Left lung (tissue), 10 donors: ENCODE measurements around the gene HNRNPLL. TPM values are rescaled to one million over a fixed set of nuclear protein-coding genes. Genes with fewer than 3 reads are reported as not detected.

Experiments used
- ATAC-seq: fragments of 200-7000 bp; cut with Tn5 transposase; one replicate; pipeline ENCODE4 v1.9.1; 2020; ENCODE audit warnings: moderate library complexity
- DNase-seq, 4 donors: peaks; one replicate each; pipeline ENCODE4 v3.0.0-alpha.2; 2013 to 2020
- H3K27ac ChIP-seq, 2 donors: fragments of 200-600 bp; sonication (generic) in 1 of 2; one replicate each; pipeline versions ENCODE4 v1.5.0 to v1.8.0; 2020 to 2021
- H3K27me3 ChIP-seq, 2 donors: fragments of 200-600 bp; sonication (generic) in 1 of 2; one replicate each; pipeline versions ENCODE4 v1.5.0 to v1.8.0; 2020 to 2021
- H3K36me3 ChIP-seq, 2 donors: fragments of 200-600 bp; sonication (generic) in 1 of 2; one replicate each; pipeline versions ENCODE4 v1.5.0 to v1.8.0; 2020 to 2021
- H3K4me1 ChIP-seq, 2 donors: fragments of 200-600 bp; one replicate each; pipeline ENCODE4 v1.8.0; 2021
- H3K4me3 ChIP-seq, 2 donors: fragments of 200-600 bp; sonication (generic) in 1 of 2; one replicate each; pipeline versions ENCODE4 v1.5.0 to v1.8.0; 2020 to 2021; ENCODE audit warnings: mild to moderate bottlenecking in 1 of 2
- H3K9me3 ChIP-seq, 2 donors: fragments of 200-600 bp; sonication (generic) in 1 of 2; one replicate each; pipeline versions ENCODE4 v1.5.0 to v1.8.0; 2020 to 2021
- CTCF ChIP-seq, 2 donors: fragments of 200-600 bp; sonication (generic) in 1 of 2; IDR thresholded peaks; one replicate each; pipeline versions ENCODE4 v1.5.0 to v1.8.0; 2021; ENCODE audit warnings: antibody characterized with exemption in 2 of 2
- intact Hi-C, 2 donors: fragments of 100-400 bp; cut with DNase I; formaldehyde crosslinking; loops; one replicate each; pipeline versions ENCODE4 v1.11.2 to v1.14.2; 2022
- polyA plus RNA-seq, 6 donors: library from polyadenylated mRNA; unstranded; fragments of 120-200 nt; gene quantifications; one replicate each; pipeline ENCODE4 v1.2.1, GENCODE V29; 2013; ENCODE audit not compliant: insufficient read length in 6 of 6
- total RNA-seq, 2 donors: library from RNA; stranded (reverse); fragmentation: NEBNext Ultra II Directional; extraction: Animal tissue kit (Norgen Biotek cat#: 25700); gene quantifications; one replicate each; pipeline ENCODE4 v1.2.1, GENCODE V29; 2021
- donor health status: DM: no; HTN: yes; CAD: no.
- donor health status: DM: no; HTN: no; CAD: no.

HNRNPLL gene
- total and polyA plus RNA-seq, 8 donors: 44.2 to 102 (median 75.4) TPM

- peaks cover 0 to 6% of the 10 kb centered on the region in 2 donors for H3K36me3 ChIP-seq
- H3K9me3 ChIP-seq: no peaks in the 10 kb centered on the region
- no peak for DNase-seq
- H3K27me3 ChIP-seq: no peaks in the 10 kb centered on the region
- TF ChIP-seq CTCF (IDR thresholded peaks at IDR 0.05): no peak
- H3K27ac ChIP-seq: no peak overlapping the region
- no peak overlapping the region for H3K4me3 ChIP-seq
- H3K4me1 ChIP-seq: peaks cover 0 to 7% of the 10 kb centered on the region in 2 donors
- no peak for ATAC-seq
- intact Hi-C loops: no loop called here
Observed at GRCh38 chr2:38551746-38552145, 51.0 kb downstream of the HNRNPLL start.

GRCh38 chr2:38551171-38551570 is 51.6 kb downstream of the HNRNPLL start:
- ATAC-seq: no peak

GRCh38 chr2:38549851-38550250 is 52.9 kb downstream of the HNRNPLL start:
- no peak overlapping the region for H3K27ac ChIP-seq
- ATAC-seq: no peak
- DNase-seq: no peak
- TF ChIP-seq CTCF (IDR thresholded peaks at IDR 0.05): no peak
- no peaks in the 10 kb centered on the region for H3K9me3 ChIP-seq
- peaks cover 0 to 6% of the 10 kb centered on the region in 2 donors for H3K36me3 ChIP-seq
- no peaks in the 10 kb centered on the region for H3K27me3 ChIP-seq
- no peaks in the 10 kb centered on the region for H3K4me1 ChIP-seq
- no peak overlapping the region for H3K4me3 ChIP-seq
- intact Hi-C loops: no loop called here

More at GRCh38 chr2:38551171-38551570, 51.6 kb downstream of the HNRNPLL start:
- peaks cover 0 to 5% of the 10 kb centered on the region in 2 donors for H3K4me1 ChIP-seq
- peaks cover 0 to 6% of the 10 kb centered on the region in 2 donors for H3K36me3 ChIP-seq
- TF ChIP-seq CTCF (IDR thresholded peaks at IDR 0.05): no peak
- H3K9me3 ChIP-seq: no peaks in the 10 kb centered on the region
- no peak overlapping the region for H3K27ac ChIP-seq
- DNase-seq: no peak
- no peak overlapping the region for H3K4me3 ChIP-seq
- intact Hi-C loops: no loop called here
- H3K27me3 ChIP-seq: no peaks in the 10 kb centered on the region

GRCh38 chr2:38549071-38549704 is 53.5 kb downstream of the HNRNPLL start:
- no peak for DNase-seq
- Histone ChIP-seq H3K27me3 (no peaks in the 10 kb centered on the region), H3K9me3 (no peaks in the 10 kb centered on the region), H3K27ac (no peak overlapping the region), H3K36me3 (peaks cover 0 to 6% of the 10 kb centered on the region in 2 donors), H3K4me3 (no peak overlapping the region), H3K4me1 (no peaks in the 10 kb centered on the region)
- no peak for ATAC-seq
- no peak for TF ChIP-seq CTCF (IDR thresholded peaks at IDR 0.05)
- intact Hi-C loops: no loop called here

GRCh38 chr2:38547791-38548190 is 54.9 kb downstream of the HNRNPLL start:
- Histone ChIP-seq H3K27me3 (peaks cover 0 to 5% of the 10 kb centered on the region in 2 donors), H3K9me3 (no peaks in the 10 kb centered on the region), H3K27ac (no peak overlapping the region), H3K4me3 (no peak overlapping the region), H3K36me3 (peaks cover 0 to 6% of the 10 kb centered on the region in 2 donors), H3K4me1 (peaks cover 2 to 4% of the 10 kb centered on the region in 2 donors)
- ATAC-seq: no peak
- no peak for DNase-seq
- intact Hi-C loops: no loop called here
- TF ChIP-seq CTCF (IDR thresholded peaks at IDR 0.05): no peak
